ENCODE measurements around the gene SF3B6. TPM values are rescaled to one million over a fixed set of nuclear protein-coding genes. Genes with fewer than 3 reads are reported as not detected.

Gene SF3B6
- total RNA-seq, 1 experiment from 2014 or later, result 117 TPM

DNA sequence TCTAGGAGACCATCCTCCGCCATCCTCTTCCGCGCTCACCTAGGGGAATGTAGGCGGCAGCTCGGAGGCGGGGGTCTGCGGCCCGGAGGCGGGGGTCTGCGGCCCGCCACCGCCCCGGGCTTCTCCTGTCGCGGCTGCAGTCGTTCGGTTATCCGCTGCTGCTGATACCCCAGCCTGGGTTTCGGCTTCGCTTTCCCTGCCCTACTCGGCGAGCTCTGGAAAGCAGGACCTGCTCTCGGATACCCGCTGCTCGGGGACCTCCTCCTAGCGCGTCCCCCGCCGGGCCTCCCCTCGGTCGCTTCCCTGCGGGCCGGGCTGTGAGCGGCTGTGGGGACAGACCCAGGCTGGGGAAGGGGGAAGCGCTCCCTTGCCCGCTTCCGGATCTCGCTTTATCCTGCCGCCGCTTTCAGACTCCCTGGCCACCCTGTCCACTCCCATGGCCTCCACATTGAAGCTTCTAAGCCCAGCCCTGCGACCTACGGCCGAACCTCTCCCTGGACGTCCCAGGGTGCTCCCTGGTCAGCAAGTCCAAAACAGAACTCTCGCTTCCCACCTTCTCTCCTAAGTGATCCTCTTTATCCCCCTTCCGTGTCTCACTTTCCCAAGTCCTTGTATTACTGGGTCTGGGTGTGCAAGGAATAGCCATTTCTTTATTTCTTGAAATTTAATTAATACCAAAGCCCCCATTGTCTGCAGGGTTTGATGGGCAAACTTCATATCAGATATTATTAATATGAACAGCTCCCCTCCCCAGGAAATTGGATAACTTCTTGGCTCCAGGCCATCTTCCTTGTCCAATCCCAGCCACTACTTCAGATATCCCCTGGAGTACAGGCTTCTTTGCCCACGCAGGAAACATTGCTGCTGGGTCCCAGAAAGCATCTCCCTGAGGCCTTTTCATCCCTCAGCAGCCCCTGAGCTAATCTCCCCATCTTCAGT, 25.8 kb downstream of the SF3B6 start:
- Mint-ChIP-seq H3K4me1 (peaks cover 22% of the 10 kb centered on the region), H3K27ac (no peak overlapping the region), H3K9me3 (no peaks in the 10 kb centered on the region), H3K36me3 (peaks cover 8% of the 10 kb centered on the region; the same call in 1 of the 2 replicates), H3K4me3 (no peak overlapping the region), H3K27me3 (ENCODE audit: low read depth) (no peaks in the 10 kb centered on the region)
- ChIA-PET POLR2A (interaction anchor here (0.7 to 1.5 kb wide), 4 partner anchors 24 to 153 kb away, joined by 3 to 10 read pairs (median 3); no protein-coding TSS in a partner anchor), CTCF (interaction anchor here (1.4 to 2.5 kb wide), 5 partner anchors 10 to 123 kb away, joined by 3 to 10 read pairs (median 5); partner anchors contain the start of genes ATAD2B and TP53I3)
- peak; percentile 0; the same call in 1 of the 2 replicates for ATAC-seq
- peak; percentile 56 for DNase-seq (ENCODE audit: low spot score)
- no peak for TF ChIP-seq MAX (CRISPR knock-in tag; IDR thresholded peaks at IDR 0.05)
- no peak for TF ChIP-seq STAT6 (CRISPR knock-in tag; conservative IDR thresholded peaks at IDR 0.05; ENCODE audit: low read depth)
- TF ChIP-seq SMAD3 (CRISPR knock-in tag; IDR thresholded peaks at IDR 0.05; ENCODE audit: borderline replicate concordance), result no peak
- no peak for TF ChIP-seq TEAD4 (CRISPR knock-in tag; IDR thresholded peaks at IDR 0.05)
- TF ChIP-seq TP53 (CRISPR knock-in tag; IDR thresholded peaks at IDR 0.05), result no peak
- TF ChIP-seq ZNF317 (CRISPR knock-in tag; IDR thresholded peaks at IDR 0.05; ENCODE audit: borderline replicate concordance, low read depth), result 0 out of 2 replicates have a peak, but pooled peaks have one; percentile 18
- TF ChIP-seq, protein P1, sequence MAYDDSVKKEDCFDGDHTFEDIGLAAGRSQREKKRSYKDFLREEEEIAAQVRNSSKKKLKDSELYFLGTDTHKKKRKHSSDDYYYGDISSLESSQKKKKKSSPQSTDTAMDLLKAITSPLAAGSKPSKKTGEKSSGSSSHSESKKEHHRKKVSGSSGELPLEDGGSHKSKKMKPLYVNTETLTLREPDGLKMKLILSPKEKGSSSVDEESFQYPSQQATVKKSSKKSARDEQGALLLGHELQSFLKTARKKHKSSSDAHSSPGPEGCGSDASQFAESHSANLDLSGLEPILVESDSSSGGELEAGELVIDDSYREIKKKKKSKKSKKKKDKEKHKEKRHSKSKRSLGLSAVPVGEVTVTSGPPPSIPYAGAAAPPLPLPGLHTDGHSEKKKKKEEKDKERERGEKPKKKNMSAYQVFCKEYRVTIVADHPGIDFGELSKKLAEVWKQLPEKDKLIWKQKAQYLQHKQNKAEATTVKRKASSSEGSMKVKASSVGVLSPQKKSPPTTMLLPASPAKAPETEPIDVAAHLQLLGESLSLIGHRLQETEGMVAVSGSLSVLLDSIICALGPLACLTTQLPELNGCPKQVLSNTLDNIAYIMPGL (CRISPR knock-in tag; IDR thresholded peaks at IDR 0.05), result peak; percentile 15; the same call in 1 of the 2 replicates
- TF ChIP-seq, protein P2, sequence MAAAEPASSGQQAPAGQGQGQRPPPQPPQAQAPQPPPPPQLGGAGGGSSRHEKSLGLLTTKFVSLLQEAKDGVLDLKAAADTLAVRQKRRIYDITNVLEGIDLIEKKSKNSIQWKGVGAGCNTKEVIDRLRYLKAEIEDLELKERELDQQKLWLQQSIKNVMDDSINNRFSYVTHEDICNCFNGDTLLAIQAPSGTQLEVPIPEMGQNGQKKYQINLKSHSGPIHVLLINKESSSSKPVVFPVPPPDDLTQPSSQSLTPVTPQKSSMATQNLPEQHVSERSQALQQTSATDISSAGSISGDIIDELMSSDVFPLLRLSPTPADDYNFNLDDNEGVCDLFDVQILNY (CRISPR knock-in tag; IDR thresholded peaks at IDR 0.05), result no peak
- TF ChIP-seq ZNF121 (CRISPR knock-in tag; IDR thresholded peaks at IDR 0.05), result no peak
- TF ChIP-seq, protein P3, sequence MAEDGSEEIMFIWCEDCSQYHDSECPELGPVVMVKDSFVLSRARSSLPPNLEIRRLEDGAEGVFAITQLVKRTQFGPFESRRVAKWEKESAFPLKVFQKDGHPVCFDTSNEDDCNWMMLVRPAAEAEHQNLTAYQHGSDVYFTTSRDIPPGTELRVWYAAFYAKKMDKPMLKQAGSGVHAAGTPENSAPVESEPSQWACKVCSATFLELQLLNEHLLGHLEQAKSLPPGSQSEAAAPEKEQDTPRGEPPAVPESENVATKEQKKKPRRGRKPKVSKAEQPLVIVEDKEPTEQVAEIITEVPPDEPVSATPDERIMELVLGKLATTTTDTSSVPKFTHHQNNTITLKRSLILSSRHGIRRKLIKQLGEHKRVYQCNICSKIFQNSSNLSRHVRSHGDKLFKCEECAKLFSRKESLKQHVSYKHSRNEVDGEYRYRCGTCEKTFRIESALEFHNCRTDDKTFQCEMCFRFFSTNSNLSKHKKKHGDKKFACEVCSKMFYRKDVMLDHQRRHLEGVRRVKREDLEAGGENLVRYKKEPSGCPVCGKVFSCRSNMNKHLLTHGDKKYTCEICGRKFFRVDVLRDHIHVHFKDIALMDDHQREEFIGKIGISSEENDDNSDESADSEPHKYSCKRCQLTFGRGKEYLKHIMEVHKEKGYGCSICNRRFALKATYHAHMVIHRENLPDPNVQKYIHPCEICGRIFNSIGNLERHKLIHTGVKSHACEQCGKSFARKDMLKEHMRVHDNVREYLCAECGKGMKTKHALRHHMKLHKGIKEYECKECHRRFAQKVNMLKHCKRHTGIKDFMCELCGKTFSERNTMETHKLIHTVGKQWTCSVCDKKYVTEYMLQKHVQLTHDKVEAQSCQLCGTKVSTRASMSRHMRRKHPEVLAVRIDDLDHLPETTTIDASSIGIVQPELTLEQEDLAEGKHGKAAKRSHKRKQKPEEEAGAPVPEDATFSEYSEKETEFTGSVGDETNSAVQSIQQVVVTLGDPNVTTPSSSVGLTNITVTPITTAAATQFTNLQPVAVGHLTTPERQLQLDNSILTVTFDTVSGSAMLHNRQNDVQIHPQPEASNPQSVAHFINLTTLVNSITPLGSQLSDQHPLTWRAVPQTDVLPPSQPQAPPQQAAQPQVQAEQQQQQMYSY (CRISPR knock-in tag; IDR thresholded peaks at IDR 0.05), result peak; percentile 43; the same call in 1 of the 2 replicates
- TF ChIP-seq ZNF423 (CRISPR knock-in tag; IDR thresholded peaks at IDR 0.05), result peak; percentile 81

DNA sequence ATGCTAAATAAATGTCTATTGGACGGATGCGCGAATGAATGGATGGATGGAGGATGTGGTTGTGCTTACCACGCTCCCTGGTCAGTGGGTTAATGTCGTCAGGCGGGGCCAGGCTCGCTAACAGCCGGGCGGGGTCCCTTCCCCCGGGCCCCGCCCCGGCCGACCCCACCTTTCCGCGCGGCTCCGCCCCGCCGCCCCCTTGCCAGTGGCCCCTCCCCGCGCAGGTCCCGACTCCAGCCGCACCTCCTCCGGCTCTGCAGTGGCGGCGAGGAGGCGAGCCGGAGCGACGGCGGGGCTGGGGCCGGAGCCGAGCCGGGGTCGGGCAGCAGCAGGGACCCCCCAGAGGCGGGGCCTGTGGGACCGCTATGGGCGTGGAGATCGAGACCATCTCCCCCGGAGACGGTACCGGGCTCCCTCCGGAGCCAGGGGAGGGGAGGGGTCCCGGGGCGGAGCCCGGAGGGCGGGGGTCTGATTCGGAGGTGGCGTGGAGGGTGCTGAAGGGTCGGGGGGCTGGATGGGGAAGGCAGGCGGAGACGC, 26.6 kb downstream of the SF3B6 start, which contains the start of gene FKBP1B:
Gene FKBP1B (plus strand): TSS at position 257 of the 537 bp plus-strand sequence. CDS start 109 bp downstream, at position 366.
- ChIA-PET CTCF (interaction anchor here (1.4 to 2.5 kb wide), 2 partner anchors 12 to 35 kb away, joined by 4 to 10 read pairs; partner anchors contain the start of gene TP53I3), POLR2A (interaction anchor here (0.9 to 1.5 kb wide), 2 partner anchors 24 to 27 kb away, joined by 3 to 10 read pairs; no protein-coding TSS in a partner anchor)
- peak; percentile 86 for DNase-seq (ENCODE audit: low spot score)
- TF ChIP-seq CBFB (CRISPR knock-in tag; IDR thresholded peaks at IDR 0.05; ENCODE audit: low read depth) (no peak), SP1 (CRISPR knock-in tag; conservative IDR thresholded peaks at IDR 0.05) (peak; percentile 82), TP53 (CRISPR knock-in tag; IDR thresholded peaks at IDR 0.05) (no peak), ZBTB21 (CRISPR knock-in tag; IDR thresholded peaks at IDR 0.05; ENCODE audit: borderline replicate concordance) (peak; percentile 25; the same call in 1 of the 2 replicates), IRF2 (CRISPR knock-in tag; IDR thresholded peaks at IDR 0.05; ENCODE audit: borderline replicate concordance, low read depth) (no peak), CREM (CRISPR knock-in tag; IDR thresholded peaks at IDR 0.05) (no peak), MXD4 (CRISPR knock-in tag; IDR thresholded peaks at IDR 0.05; ENCODE audit: borderline replicate concordance) (no peak), ETV6 (CRISPR knock-in tag; IDR thresholded peaks at IDR 0.05) (peak; percentile 66; the same call in 1 of the 2 replicates)
- TF ChIP-seq, protein P4, sequence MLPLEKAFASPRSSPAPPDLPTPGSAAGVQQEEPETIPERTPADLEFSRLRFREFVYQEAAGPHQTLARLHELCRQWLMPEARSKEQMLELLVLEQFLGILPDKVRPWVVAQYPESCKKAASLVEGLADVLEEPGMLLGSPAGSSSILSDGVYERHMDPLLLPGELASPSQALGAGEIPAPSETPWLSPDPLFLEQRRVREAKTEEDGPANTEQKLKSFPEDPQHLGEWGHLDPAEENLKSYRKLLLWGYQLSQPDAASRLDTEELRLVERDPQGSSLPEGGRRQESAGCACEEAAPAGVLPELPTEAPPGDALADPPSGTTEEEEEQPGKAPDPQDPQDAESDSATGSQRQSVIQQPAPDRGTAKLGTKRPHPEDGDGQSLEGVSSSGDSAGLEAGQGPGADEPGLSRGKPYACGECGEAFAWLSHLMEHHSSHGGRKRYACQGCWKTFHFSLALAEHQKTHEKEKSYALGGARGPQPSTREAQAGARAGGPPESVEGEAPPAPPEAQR (CRISPR knock-in tag; IDR thresholded peaks at IDR 0.05), result no peak
- TF ChIP-seq, protein P5, sequence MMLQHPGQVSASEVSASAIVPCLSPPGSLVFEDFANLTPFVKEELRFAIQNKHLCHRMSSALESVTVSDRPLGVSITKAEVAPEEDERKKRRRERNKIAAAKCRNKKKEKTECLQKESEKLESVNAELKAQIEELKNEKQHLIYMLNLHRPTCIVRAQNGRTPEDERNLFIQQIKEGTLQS (CRISPR knock-in tag; conservative IDR thresholded peaks at IDR 0.05), result no peak

More for the DNA sequence above, 26.6 kb downstream of the SF3B6 start, which contains the start of gene FKBP1B:
- peaks cover 26% of the 10 kb centered on the region for H3K4me1 Mint-ChIP-seq
- peaks cover 5% of the 10 kb centered on the region; the same call in 1 of the 2 replicates for H3K36me3 Mint-ChIP-seq
- H3K9me3 Mint-ChIP-seq, result no peaks in the 10 kb centered on the region
- H3K27ac Mint-ChIP-seq, result peak within 1 kb of the TSS; percentile 63; the same call in 1 of the 2 replicates
- H3K27me3 Mint-ChIP-seq (ENCODE audit: low read depth), result no peaks in the 10 kb centered on the region
- peak; percentile 60 for ATAC-seq
- H3K4me3 Mint-ChIP-seq, result no peak within 1 kb of the TSS

All from WTC11 (cell line).